Natural killer cell (primary cell): ENCODE data around the gene TUBB1. TPM values are rescaled to one million over a fixed set of nuclear protein-coding genes. Genes with fewer than 3 reads are reported as not detected.

Experiments
- ATAC-seq, 3 donors: fragments of 150-1000 bp in 2 of 3; fragments of 200-7000 bp in 1 of 3; cut with Tn5 transposase; 1 replicate in 1 of 3; 2 replicates in 2 of 3; pipeline ENCODE4 v1.10.0; 2021; ENCODE audit warnings: mild to moderate bottlenecking in 2 of 3, moderate library complexity in 2 of 3
- DNase-seq, 2 donors: peaks; one replicate each; pipeline versions ENCODE4 v3.0.0 to v3.0.0-alpha.2; 2013 to 2021; ENCODE audit warnings: mixed read lengths in 1 of 2
- H3K27ac ChIP-seq: one replicate; pipeline ENCODE4 v1.5.1; 2013; ENCODE audit warnings: mild to moderate bottlenecking, low read length
- H3K27me3 ChIP-seq: one replicate; pipeline ENCODE4 v1.6.1; 2013; ENCODE audit warnings: low read length; ENCODE audit not compliant: control insufficient read depth, insufficient read depth
- H3K36me3 ChIP-seq: one replicate; pipeline ENCODE4 v1.6.1; 2013; ENCODE audit warnings: low read length; ENCODE audit not compliant: control insufficient read depth, insufficient read depth
- H3K4me1 ChIP-seq: one replicate; pipeline ENCODE4 v1.6.1; 2013; ENCODE audit warnings: low read length; ENCODE audit not compliant: control insufficient read depth, insufficient read depth
- H3K4me3 ChIP-seq: one replicate; pipeline ENCODE4 v1.5.1; 2013; ENCODE audit warnings: low read length
- H3K9me3 ChIP-seq: one replicate; pipeline ENCODE4 v1.6.1; 2013; ENCODE audit warnings: low read length; ENCODE audit not compliant: control insufficient read depth, insufficient read depth
- H3K27ac Mint-ChIP-seq, 2 donors: one replicate each; pipeline ENCODE4 v1.8.0; 2022; ENCODE audit warnings: mild to moderate bottlenecking in 2 of 2, mixed read lengths in 2 of 2, moderate library complexity in 1 of 2
- H3K27me3 Mint-ChIP-seq, 2 donors: one replicate each; pipeline ENCODE4 v1.8.0; 2022; ENCODE audit warnings: low read depth in 2 of 2, mixed read lengths in 2 of 2
- H3K36me3 Mint-ChIP-seq: one replicate; pipeline ENCODE4 v1.8.0; 2022; ENCODE audit warnings: mixed read lengths
- H3K4me1 Mint-ChIP-seq, 2 donors: one replicate each; pipeline ENCODE4 v1.8.0; 2022; ENCODE audit warnings: mixed read lengths in 2 of 2
- H3K4me3 Mint-ChIP-seq: one replicate; pipeline ENCODE4 v1.8.0; 2022; ENCODE audit warnings: mild to moderate bottlenecking, moderate library complexity, mixed read lengths
- H3K9me3 Mint-ChIP-seq, 2 donors: one replicate each; pipeline ENCODE4 v1.8.0; 2022; ENCODE audit warnings: mixed read lengths in 2 of 2
- WGBS: methylation state at CpG from one replicate; pipeline ENCODE4 v1.1.7; 2013; ENCODE audit warnings: missing lambda C conversion rate; ENCODE audit not compliant: insufficient coverage; 5-methylcytosine and 5-hydroxymethylcytosine counted together
- intact Hi-C: fragments of 100-400 bp; cut with micrococcal nuclease; formaldehyde crosslinking; loops from one replicate; pipeline ENCODE4 v1.14.2; 2022
- total RNA-seq, 4 donors: library from RNA; stranded (reverse); fragments of 120-200 nt in 1 of 4; gene quantifications; one replicate each; pipeline versions ENCODE4 v1.2.3 to v1.2.4, GENCODE V29; 2013 to 2022
- TF ChIP-seq, protein P1 (sequence below): fragments of 200-600 bp; IDR thresholded peaks from one replicate; pipeline ENCODE4 v1.8.0; 2022; ENCODE audit warnings: antibody characterized with exemption

The TUBB1 gene
- 10 to 100 TPM in 2 of 3 donors, 1 to 10 TPM in 1; 4.3 to 46.9 (median 18.8) TPM for total RNA-seq
- total RNA-seq (2013): 112 TPM

DNA sequence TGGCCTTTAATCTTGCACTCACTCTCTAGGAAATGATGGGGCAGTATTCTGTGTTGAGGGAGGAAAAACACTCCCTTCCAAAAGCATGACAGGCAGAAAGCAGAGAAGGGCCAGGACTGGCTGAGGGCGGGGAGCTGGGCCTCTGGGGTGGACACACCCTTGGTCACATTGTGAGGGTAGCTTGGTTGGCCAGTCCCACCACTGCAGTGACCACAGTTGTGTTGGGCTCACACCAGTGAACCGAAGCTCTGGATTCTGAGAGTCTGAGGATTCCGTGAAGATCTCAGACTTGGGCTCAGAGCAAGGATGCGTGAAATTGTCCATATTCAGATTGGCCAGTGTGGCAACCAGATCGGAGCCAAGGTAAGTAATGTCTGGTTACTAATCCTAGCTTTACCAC, at the start of gene TUBB1:
Gene TUBB1, plus strand, starts transcription at position 213 of the 400 bp plus-strand sequence. Its CDS starts 94 bp downstream, at position 307.
- no peaks in the 10 kb centered on the region for H3K27me3 ChIP-seq
- H3K4me1 Mint-ChIP-seq: peaks cover 27 to 30% of the 10 kb centered on the region in 2 donors
- no peaks in the 10 kb centered on the region for H3K36me3 Mint-ChIP-seq
- no peaks in the 10 kb centered on the region for H3K27me3 Mint-ChIP-seq
- H3K9me3 ChIP-seq: no peaks in the 10 kb centered on the region
- H3K4me1 ChIP-seq: peaks cover 21% of the 10 kb centered on the region
- intact Hi-C loops: no loop called here
- TF ChIP-seq, protein P1, sequence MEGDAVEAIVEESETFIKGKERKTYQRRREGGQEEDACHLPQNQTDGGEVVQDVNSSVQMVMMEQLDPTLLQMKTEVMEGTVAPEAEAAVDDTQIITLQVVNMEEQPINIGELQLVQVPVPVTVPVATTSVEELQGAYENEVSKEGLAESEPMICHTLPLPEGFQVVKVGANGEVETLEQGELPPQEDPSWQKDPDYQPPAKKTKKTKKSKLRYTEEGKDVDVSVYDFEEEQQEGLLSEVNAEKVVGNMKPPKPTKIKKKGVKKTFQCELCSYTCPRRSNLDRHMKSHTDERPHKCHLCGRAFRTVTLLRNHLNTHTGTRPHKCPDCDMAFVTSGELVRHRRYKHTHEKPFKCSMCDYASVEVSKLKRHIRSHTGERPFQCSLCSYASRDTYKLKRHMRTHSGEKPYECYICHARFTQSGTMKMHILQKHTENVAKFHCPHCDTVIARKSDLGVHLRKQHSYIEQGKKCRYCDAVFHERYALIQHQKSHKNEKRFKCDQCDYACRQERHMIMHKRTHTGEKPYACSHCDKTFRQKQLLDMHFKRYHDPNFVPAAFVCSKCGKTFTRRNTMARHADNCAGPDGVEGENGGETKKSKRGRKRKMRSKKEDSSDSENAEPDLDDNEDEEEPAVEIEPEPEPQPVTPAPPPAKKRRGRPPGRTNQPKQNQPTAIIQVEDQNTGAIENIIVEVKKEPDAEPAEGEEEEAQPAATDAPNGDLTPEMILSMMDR: no peak
- peaks cover 17% of the 10 kb centered on the region for H3K36me3 ChIP-seq
- no peak within 1 kb of the TSS for H3K27ac ChIP-seq
- WGBS: 97% methylated on average over 5 of the region's 5 CpGs
- H3K4me3 Mint-ChIP-seq: no peak within 1 kb of the TSS
- no peak within 1 kb of the TSS for H3K4me3 ChIP-seq
- DNase-seq (no peak), ATAC-seq (no peak)
- no peak within 1 kb of the TSS for H3K27ac Mint-ChIP-seq
- no peaks in the 10 kb centered on the region for H3K9me3 Mint-ChIP-seq

DNA sequence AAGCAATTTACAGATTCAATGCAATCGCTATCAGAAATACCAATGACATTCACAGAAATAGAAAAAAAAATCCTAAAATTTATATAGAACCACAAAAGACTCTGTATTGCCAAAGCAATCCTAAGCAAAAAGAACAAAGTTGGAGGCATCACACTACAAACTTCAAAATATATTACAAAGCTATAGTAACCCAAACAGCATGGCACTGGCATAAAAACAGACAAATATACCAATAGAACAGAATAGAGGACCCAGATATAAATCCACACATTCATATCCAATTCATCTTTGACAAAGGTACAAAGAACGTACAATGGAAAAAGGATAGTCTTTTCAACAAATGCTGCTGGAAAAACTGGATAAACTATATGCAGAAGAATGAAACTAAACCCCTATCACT, 49.8 kb upstream of the TUBB1 start:
- WGBS: 100% methylated on average over 2 of the region's 2 CpGs
- peaks cover 2% of the 10 kb centered on the region for H3K27me3 ChIP-seq
- ATAC-seq: no peak
- Mint-ChIP-seq H3K4me3 (no peak overlapping the region), H3K27ac (no peak overlapping the region), H3K36me3 (no peaks in the 10 kb centered on the region), H3K9me3 (no peaks in the 10 kb centered on the region), H3K4me1 (no peaks in the 10 kb centered on the region), H3K27me3 (peaks cover 14 to 40% of the 10 kb centered on the region in 2 donors)
- H3K36me3 ChIP-seq: no peaks in the 10 kb centered on the region
- H3K4me1 ChIP-seq: no peaks in the 10 kb centered on the region
- H3K9me3 ChIP-seq: no peaks in the 10 kb centered on the region
- DNase-seq: no peak
- intact Hi-C loops: no loop called here
- TF ChIP-seq, protein P1: no peak
- H3K4me3 ChIP-seq: no peak overlapping the region
- H3K27ac ChIP-seq: no peak overlapping the region

DNA sequence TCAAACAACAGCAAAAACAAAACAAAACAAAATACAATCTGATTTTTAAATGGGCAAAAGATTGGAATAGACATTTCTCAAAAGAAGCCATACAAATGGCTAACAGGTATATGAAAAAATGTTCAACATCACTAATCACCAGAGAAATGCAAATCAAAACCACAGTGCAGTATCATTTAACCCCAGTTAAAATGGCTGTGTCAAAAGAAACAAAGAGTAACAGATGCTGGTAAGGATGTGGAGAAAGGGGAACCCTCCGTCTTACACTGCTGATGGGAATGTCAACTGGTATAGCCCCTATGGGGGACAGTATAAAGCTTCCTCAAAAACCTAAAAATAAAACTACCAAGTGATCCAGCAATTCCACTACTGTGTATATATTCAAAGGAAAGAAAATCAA, 49.1 kb upstream of the TUBB1 start:
- Mint-ChIP-seq H3K4me1 (no peaks in the 10 kb centered on the region), H3K27me3 (peaks cover 12 to 36% of the 10 kb centered on the region in 2 donors), H3K36me3 (no peaks in the 10 kb centered on the region), H3K4me3 (no peak overlapping the region), H3K9me3 (peaks cover 0 to 1% of the 10 kb centered on the region in 2 donors), H3K27ac (no peak overlapping the region)
- Histone ChIP-seq H3K4me1 (no peaks in the 10 kb centered on the region), H3K27ac (no peak overlapping the region), H3K9me3 (no peaks in the 10 kb centered on the region), H3K36me3 (no peaks in the 10 kb centered on the region), H3K27me3 (peaks cover 2% of the 10 kb centered on the region), H3K4me3 (no peak overlapping the region)
- intact Hi-C loops: no loop called here
- WGBS: no CpG with 5 or more reads among the region's 1 CpG
- ATAC-seq (no peak), DNase-seq (no peak)
- TF ChIP-seq, protein P1: no peak

DNA sequence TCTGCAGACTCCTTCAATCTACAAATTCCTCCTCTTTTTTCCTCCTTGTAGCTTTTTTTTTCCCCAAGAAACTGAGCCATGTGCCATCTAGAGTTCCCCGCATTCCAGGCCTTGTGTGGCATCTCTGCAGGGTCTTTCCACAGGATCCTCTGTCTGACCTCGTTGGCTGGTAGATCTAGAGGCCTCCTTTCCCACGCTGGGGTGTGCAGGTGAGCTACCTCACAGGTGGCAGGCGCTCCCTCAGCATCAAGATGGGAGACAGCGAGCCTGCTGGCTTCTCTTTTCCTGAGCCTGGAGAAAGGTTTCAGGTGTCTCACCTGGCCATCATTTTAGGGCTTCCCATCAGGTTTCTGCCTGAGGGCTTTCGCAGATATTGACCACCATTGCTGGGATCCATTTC, 47.8 kb upstream of the TUBB1 start:
- DNase-seq (no peak), ATAC-seq (no peak)
- no peaks in the 10 kb centered on the region for H3K4me1 ChIP-seq
- no peak overlapping the region for H3K4me3 ChIP-seq
- WGBS: 88% methylated on average over 6 of the region's 6 CpGs
- peaks cover 2% of the 10 kb centered on the region for H3K27me3 ChIP-seq
- TF ChIP-seq, protein P1: no peak
- no peaks in the 10 kb centered on the region for H3K36me3 ChIP-seq
- Mint-ChIP-seq H3K36me3 (no peaks in the 10 kb centered on the region), H3K4me3 (no peak overlapping the region), H3K9me3 (peaks cover 0 to 2% of the 10 kb centered on the region in 2 donors), H3K4me1 (no peaks in the 10 kb centered on the region), H3K27ac (no peak overlapping the region), H3K27me3 (peaks cover 9 to 36% of the 10 kb centered on the region in 2 donors)
- H3K9me3 ChIP-seq: no peaks in the 10 kb centered on the region
- intact Hi-C loops: no loop called here
- H3K27ac ChIP-seq: no peak overlapping the region
